ENCODE measurements around the gene CBLC.

- TF ChIP-seq CTCF (IDR thresholded peaks at IDR 0.05) = no peak
- TF ChIP-seq EZH2 (IDR thresholded peaks at IDR 0.05; ENCODE audit: borderline replicate concordance, insufficient read depth, low read depth, low read length, poor library complexity, severe bottlenecking) = no peak
These were observed 23.0 kb upstream of the CBLC start for GRCh38 chr19:44754750-44755080.

Data from B cell (primary cell).